NOMO-1 treated with dmso at 0.1 percent for 144 hours (cell line): ENCODE results near the gene AHCYL1.

Source experiments
- DNase-seq: peaks from one replicate; lab custom pipeline; 2025; ENCODE audit not compliant: unreplicated experiment; lab: John Stamatoyannopoulos, UW

Gene AHCYL1

GRCh38 chr1:109975718-109976117 lies 8.8 kb upstream of the AHCYL1 start:
- no peak for DNase-seq

- DNase-seq, result no peak
These were observed 7.8 kb upstream of the AHCYL1 start for GRCh38 chr1:109976762-109977161.

GRCh38 chr1:109977225-109977624 lies 7.3 kb upstream of the AHCYL1 start:
- DNase-seq, result no peak

- DNase-seq, result no peak
These were observed 6.7 kb upstream of the AHCYL1 start for GRCh38 chr1:109977657-109978378.

GRCh38 chr1:109978761-109979488 lies 5.6 kb upstream of the AHCYL1 start:
- no peak for DNase-seq

- no peak for DNase-seq
These were observed 5.0 kb upstream of the AHCYL1 start for GRCh38 chr1:109979489-109980091.

GRCh38 chr1:109980324-109981003 lies 4.1 kb upstream of the AHCYL1 start:
- DNase-seq, result no peak

- DNase-seq, result no peak
These were observed 3.6 kb upstream of the AHCYL1 start for GRCh38 chr1:109981004-109981335.

GRCh38 chr1:109983380-109984189 lies 980 bp upstream of the AHCYL1 start:
- DNase-seq, result no peak

- no peak for DNase-seq
These were observed 442 bp upstream of the AHCYL1 start for GRCh38 chr1:109984190-109984455.

GRCh38 chr1:109985247-109986053 lies 885 bp downstream of the AHCYL1 start:
- DNase-seq, result no peak

- no peak for DNase-seq
These were observed 1.5 kb downstream of the AHCYL1 start for GRCh38 chr1:109986054-109986444.

- DNase-seq, result no peak
These were observed 3.9 kb downstream of the AHCYL1 start for GRCh38 chr1:109988349-109988914.

GRCh38 chr1:109989506-109990301 lies 5.1 kb downstream of the AHCYL1 start:
- no peak for DNase-seq

GRCh38 chr1:109990302-109990653 lies 5.7 kb downstream of the AHCYL1 start:
- DNase-seq, result no peak

- no peak for DNase-seq
These were observed 6.9 kb downstream of the AHCYL1 start for GRCh38 chr1:109991400-109991925.

- DNase-seq, result no peak
These were observed 9.3 kb downstream of the AHCYL1 start for GRCh38 chr1:109993885-109994284.

GRCh38 chr1:109994654-109995053 lies 10.1 kb downstream of the AHCYL1 start:
- no peak for DNase-seq

GRCh38 chr1:109995536-109995935 lies 11.0 kb downstream of the AHCYL1 start:
- no peak for DNase-seq
